Measurements from ENCODE around the gene COL25A1.

The COL25A1 gene

GRCh38 chr4:109254845-109255244 is 47.6 kb downstream of the COL25A1 start:
- Mint-ChIP-seq H3K27me3 (no peaks in the 10 kb centered on the region), H3K27ac (no peak overlapping the region), H3K4me3 (no peak overlapping the region), H3K4me1 (no peaks in the 10 kb centered on the region), H3K9me3 (no peaks in the 10 kb centered on the region), H3K36me3 (no peaks in the 10 kb centered on the region)
- no peak for ATAC-seq

DNA sequence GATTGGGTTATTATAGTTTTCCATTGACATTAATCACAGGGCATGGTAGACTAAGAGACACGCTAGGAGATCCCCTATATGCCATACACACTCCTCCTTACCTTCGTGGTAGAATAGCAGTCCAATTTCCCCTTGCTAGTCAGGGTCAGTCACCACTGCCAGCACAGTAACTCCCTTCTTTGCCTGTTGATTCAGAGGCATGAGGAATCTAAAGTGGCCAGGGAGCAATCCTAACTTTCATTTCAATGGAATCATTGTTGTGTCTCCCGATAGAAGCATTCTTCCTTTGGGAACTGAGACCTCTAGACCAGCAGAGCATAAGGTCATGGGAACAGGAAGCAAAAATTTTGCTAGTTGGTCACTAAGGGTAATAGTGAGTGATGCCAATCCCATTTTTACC is 51.1 kb downstream of the COL25A1 start:
- Mint-ChIP-seq H3K4me3 (no peak overlapping the region), H3K9me3 (no peaks in the 10 kb centered on the region), H3K27me3 (no peaks in the 10 kb centered on the region), H3K4me1 (no peaks in the 10 kb centered on the region), H3K27ac (no peak overlapping the region), H3K36me3 (no peaks in the 10 kb centered on the region)
- ATAC-seq: no peak

- no peak overlapping the region for H3K27ac Mint-ChIP-seq
- H3K36me3 Mint-ChIP-seq: no peaks in the 10 kb centered on the region
- H3K27me3 Mint-ChIP-seq: no peaks in the 10 kb centered on the region
- no peak overlapping the region for H3K4me3 Mint-ChIP-seq
- H3K4me1 Mint-ChIP-seq: no peaks in the 10 kb centered on the region
- no peaks in the 10 kb centered on the region for H3K9me3 Mint-ChIP-seq
- no peak for ATAC-seq
Measured at GRCh38 chr4:109248322-109248900, 54.0 kb downstream of the COL25A1 start.

- Mint-ChIP-seq H3K27ac (no peak overlapping the region), H3K27me3 (no peaks in the 10 kb centered on the region), H3K36me3 (no peaks in the 10 kb centered on the region), H3K4me3 (no peak overlapping the region), H3K4me1 (no peaks in the 10 kb centered on the region), H3K9me3 (no peaks in the 10 kb centered on the region)
- ATAC-seq: no peak
Measured at GRCh38 chr4:109243871-109244270, 58.6 kb downstream of the COL25A1 start.

DNA sequence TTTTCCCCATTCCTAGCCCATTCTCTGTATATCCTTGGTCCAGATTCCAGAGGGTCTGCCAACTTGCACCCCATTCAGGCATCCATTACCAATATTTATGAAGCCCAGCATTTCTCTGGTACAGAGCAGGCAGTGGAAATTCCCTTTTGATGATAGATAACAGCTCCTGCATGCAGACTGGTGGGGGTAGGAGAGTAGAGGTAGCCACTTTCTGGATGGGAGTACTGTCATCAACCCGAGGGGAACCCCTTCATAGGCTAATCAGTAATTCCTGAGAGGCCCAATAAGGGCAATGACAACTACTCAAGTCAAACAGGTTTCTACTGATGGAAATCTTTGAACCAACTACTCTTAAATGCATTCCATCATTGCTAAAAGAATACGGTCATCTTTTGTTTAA is 63.7 kb downstream of the COL25A1 start:
- no peak for ATAC-seq
- Mint-ChIP-seq H3K27ac (no peak overlapping the region), H3K27me3 (no peaks in the 10 kb centered on the region), H3K9me3 (peaks cover 7% of the 10 kb centered on the region), H3K4me3 (no peak overlapping the region), H3K4me1 (no peaks in the 10 kb centered on the region), H3K36me3 (no peaks in the 10 kb centered on the region)

- H3K27ac Mint-ChIP-seq: no peak overlapping the region
Measured at GRCh38 chr4:109235683-109236082, 66.8 kb downstream of the COL25A1 start.

GRCh38 chr4:109234596-109234995 is 67.9 kb downstream of the COL25A1 start:
- Mint-ChIP-seq H3K27me3 (peaks cover 5% of the 10 kb centered on the region), H3K36me3 (no peaks in the 10 kb centered on the region), H3K4me1 (no peaks in the 10 kb centered on the region), H3K9me3 (peaks cover 7% of the 10 kb centered on the region), H3K4me3 (no peak overlapping the region), H3K27ac (no peak overlapping the region)
- ATAC-seq: no peak

More at GRCh38 chr4:109235683-109236082, 66.8 kb downstream of the COL25A1 start:
- no peak for ATAC-seq
- Mint-ChIP-seq H3K36me3 (no peaks in the 10 kb centered on the region), H3K4me3 (no peak overlapping the region), H3K27me3 (no peaks in the 10 kb centered on the region), H3K9me3 (peaks cover 7% of the 10 kb centered on the region), H3K4me1 (no peaks in the 10 kb centered on the region)

GRCh38 chr4:109233570-109233969 is 68.9 kb downstream of the COL25A1 start:
- Mint-ChIP-seq H3K9me3 (peaks cover 7% of the 10 kb centered on the region), H3K27ac (no peak overlapping the region), H3K27me3 (peaks cover 8% of the 10 kb centered on the region), H3K4me3 (no peak overlapping the region), H3K4me1 (no peaks in the 10 kb centered on the region), H3K36me3 (no peaks in the 10 kb centered on the region)
- ATAC-seq: no peak

- H3K27ac Mint-ChIP-seq: no peak overlapping the region
- no peaks in the 10 kb centered on the region for H3K36me3 Mint-ChIP-seq
- no peaks in the 10 kb centered on the region for H3K4me1 Mint-ChIP-seq
- peaks cover 8% of the 10 kb centered on the region for H3K27me3 Mint-ChIP-seq
- peaks cover 7% of the 10 kb centered on the region for H3K9me3 Mint-ChIP-seq
- no peak for ATAC-seq
- no peak overlapping the region for H3K4me3 Mint-ChIP-seq
Measured at GRCh38 chr4:109232681-109233080, 69.8 kb downstream of the COL25A1 start.

GRCh38 chr4:109231331-109231730 is 71.1 kb downstream of the COL25A1 start:
- ATAC-seq: no peak
- Mint-ChIP-seq H3K27ac (no peak overlapping the region), H3K4me1 (no peaks in the 10 kb centered on the region), H3K27me3 (peaks cover 8% of the 10 kb centered on the region), H3K9me3 (peaks cover 7% of the 10 kb centered on the region), H3K4me3 (no peak overlapping the region), H3K36me3 (no peaks in the 10 kb centered on the region)

DNA sequence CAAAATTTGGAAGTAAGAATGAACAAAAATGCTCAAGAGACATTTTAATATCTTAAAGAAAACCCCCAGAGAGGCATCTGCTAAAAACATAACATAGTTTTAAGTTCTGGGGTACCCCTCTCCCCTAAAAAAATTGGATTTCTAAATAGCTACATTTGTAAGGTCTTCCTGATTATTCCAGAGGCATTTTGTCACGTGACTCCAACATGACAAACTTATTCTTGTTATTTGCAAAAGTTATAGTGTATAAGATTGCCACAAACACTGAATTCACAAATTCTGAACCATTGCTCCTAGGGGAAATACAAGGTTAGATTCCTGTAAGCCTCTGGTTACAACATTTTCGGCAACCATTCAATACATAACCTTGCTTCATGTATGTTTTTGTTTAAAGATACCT is 73.4 kb downstream of the COL25A1 start:
- Mint-ChIP-seq H3K4me3 (no peak overlapping the region), H3K4me1 (no peaks in the 10 kb centered on the region), H3K27ac (no peak overlapping the region), H3K27me3 (peaks cover 8% of the 10 kb centered on the region), H3K36me3 (no peaks in the 10 kb centered on the region), H3K9me3 (peaks cover under 1% of the 10 kb centered on the region)
- no peak for ATAC-seq

DNA sequence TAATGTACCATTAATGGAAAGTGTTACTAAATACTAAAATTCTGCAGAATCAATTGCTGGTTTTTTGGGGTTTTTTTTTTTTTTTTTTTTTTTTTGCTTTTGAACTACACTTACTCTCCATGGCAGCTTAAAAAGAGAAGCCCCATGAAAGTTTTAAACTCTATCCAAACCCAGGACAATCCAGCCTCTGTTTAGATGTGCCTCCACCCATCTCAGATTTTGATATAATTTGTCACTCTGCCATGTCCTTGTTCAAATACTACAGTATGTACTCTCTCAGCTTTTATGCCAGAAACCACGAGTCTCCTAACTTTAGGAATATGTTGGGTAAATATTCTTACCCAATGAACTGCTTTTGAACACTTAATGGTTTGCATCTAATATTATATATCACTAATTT is 84.2 kb downstream of the COL25A1 start:
- no peaks in the 10 kb centered on the region for H3K9me3 Mint-ChIP-seq
- H3K4me3 Mint-ChIP-seq: no peak overlapping the region
- no peak for ATAC-seq
- H3K27me3 Mint-ChIP-seq: no peaks in the 10 kb centered on the region
- no peak overlapping the region for H3K27ac Mint-ChIP-seq
- H3K36me3 Mint-ChIP-seq: no peaks in the 10 kb centered on the region
- no peaks in the 10 kb centered on the region for H3K4me1 Mint-ChIP-seq

GRCh38 chr4:109216085-109216696 is 86.3 kb downstream of the COL25A1 start:
- Mint-ChIP-seq H3K4me1 (no peaks in the 10 kb centered on the region), H3K9me3 (no peaks in the 10 kb centered on the region), H3K4me3 (no peak overlapping the region), H3K36me3 (no peaks in the 10 kb centered on the region), H3K27ac (no peak overlapping the region), H3K27me3 (no peaks in the 10 kb centered on the region)
- no peak for ATAC-seq

GRCh38 chr4:109215506-109215905 is 87.0 kb downstream of the COL25A1 start:
- no peak for ATAC-seq
- no peaks in the 10 kb centered on the region for H3K4me1 Mint-ChIP-seq
- H3K27me3 Mint-ChIP-seq: no peaks in the 10 kb centered on the region
- no peaks in the 10 kb centered on the region for H3K36me3 Mint-ChIP-seq
- H3K27ac Mint-ChIP-seq: no peak overlapping the region
- no peaks in the 10 kb centered on the region for H3K9me3 Mint-ChIP-seq
- H3K4me3 Mint-ChIP-seq: no peak overlapping the region

DNA sequence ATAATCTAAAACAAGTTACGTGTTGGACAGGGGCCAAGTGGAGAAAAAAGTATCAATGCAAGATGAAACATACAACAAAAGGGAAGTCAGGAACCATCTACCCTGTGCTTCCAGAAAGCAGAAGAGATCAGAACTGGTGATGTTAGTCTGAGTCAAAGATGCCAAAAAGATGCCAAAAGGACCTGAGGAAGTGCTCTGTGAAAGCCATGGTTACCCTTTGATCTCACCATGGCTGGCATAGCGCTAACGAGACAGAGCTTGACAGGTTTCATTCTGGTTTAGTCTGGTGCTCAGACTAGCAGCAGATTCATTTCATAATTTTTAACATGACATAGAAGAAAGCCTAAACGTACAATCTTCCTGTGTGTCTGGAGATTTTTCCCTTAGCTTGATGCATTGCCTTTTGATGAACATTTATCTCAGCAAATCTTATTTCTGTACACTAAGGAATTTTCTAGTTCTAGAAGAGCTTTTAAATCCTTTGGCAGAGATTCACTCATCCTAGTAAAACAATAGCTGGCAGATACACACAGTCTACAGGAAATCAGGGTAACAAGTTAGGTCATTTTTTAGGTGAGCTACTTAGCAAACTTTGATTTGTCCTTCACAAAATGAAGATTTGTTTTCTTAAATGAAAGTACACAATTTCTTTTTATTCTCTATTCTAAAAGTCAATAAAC is 87.7 kb downstream of the COL25A1 start:
- no peak overlapping the region for H3K4me3 Mint-ChIP-seq

GRCh38 chr4:109213056-109213455 is 89.4 kb downstream of the COL25A1 start:
- no peak for ATAC-seq
- no peaks in the 10 kb centered on the region for H3K27me3 Mint-ChIP-seq
- H3K4me3 Mint-ChIP-seq: no peak overlapping the region
- no peak overlapping the region for H3K27ac Mint-ChIP-seq
- H3K36me3 Mint-ChIP-seq: no peaks in the 10 kb centered on the region
- H3K9me3 Mint-ChIP-seq: no peaks in the 10 kb centered on the region
- no peaks in the 10 kb centered on the region for H3K4me1 Mint-ChIP-seq

More for the DNA sequence above, 87.7 kb downstream of the COL25A1 start:
- H3K27ac Mint-ChIP-seq: no peak overlapping the region
- H3K36me3 Mint-ChIP-seq: no peaks in the 10 kb centered on the region
- ATAC-seq: no peak
- no peaks in the 10 kb centered on the region for H3K9me3 Mint-ChIP-seq
- H3K27me3 Mint-ChIP-seq: no peaks in the 10 kb centered on the region
- no peaks in the 10 kb centered on the region for H3K4me1 Mint-ChIP-seq

Data from stimulated activated memory B cell treated with anti-CD40 and anti-IgM and Interleukin-4, amounts not matched to agents 10 μg/mL and 1 μg/mL and 100 μg/mL, for 72 hours (primary cell).